HG02759 (cell line): ENCODE results near the gene PCBP3.
"Not testable (repeated sequence)": the region's sequence is repeated elsewhere in the genome, so short reads cannot be mapped to it uniquely, and the experiment has no call there.

Experiments
- ATAC-seq: cut with Tn5 transposase; IDR thresholded peaks from one replicate; pipeline ENCODE4 v1.9.1; 2021; ENCODE audit warnings: mild to moderate bottlenecking, moderate library complexity; ENCODE audit not compliant: unreplicated experiment

PCBP3 gene

GRCh38 chr21:45887120-45887611 is 243.6 kb downstream of the PCBP3 start:
- ATAC-seq: no peak

- no peak for ATAC-seq
These were observed 244.3 kb downstream of the PCBP3 start for GRCh38 chr21:45887788-45888187.

- no peak for ATAC-seq
These were observed 245.0 kb downstream of the PCBP3 start for GRCh38 chr21:45888386-45889009.

- no peak for ATAC-seq
These were observed 245.7 kb downstream of the PCBP3 start for GRCh38 chr21:45889256-45889655.

- no peak for ATAC-seq
These were observed 246.4 kb downstream of the PCBP3 start for GRCh38 chr21:45889961-45890360.

- ATAC-seq: no peak
These were observed 248.0 kb downstream of the PCBP3 start for GRCh38 chr21:45891388-45892155.

GRCh38 chr21:45892156-45892915 is 248.8 kb downstream of the PCBP3 start:
- ATAC-seq: no peak

- no peak for ATAC-seq
These were observed 249.6 kb downstream of the PCBP3 start for GRCh38 chr21:45892916-45893739.

GRCh38 chr21:45893740-45894449 is 250.4 kb downstream of the PCBP3 start:
- no peak for ATAC-seq

GRCh38 chr21:45894450-45894825 is 250.9 kb downstream of the PCBP3 start:
- ATAC-seq: no peak

GRCh38 chr21:45894906-45895777 is 251.6 kb downstream of the PCBP3 start:
- ATAC-seq: no peak

GRCh38 chr21:45895778-45896370 is 252.3 kb downstream of the PCBP3 start:
- ATAC-seq: no peak

- not testable (repeated sequence) for ATAC-seq
These were observed 252.9 kb downstream of the PCBP3 start for GRCh38 chr21:45896431-45896830.

GRCh38 chr21:45897191-45898027 is 253.9 kb downstream of the PCBP3 start:
- no peak for ATAC-seq

GRCh38 chr21:45898028-45898350 is 254.5 kb downstream of the PCBP3 start:
- no peak for ATAC-seq

- no peak for ATAC-seq
These were observed 255.3 kb downstream of the PCBP3 start for GRCh38 chr21:45898781-45899180.

GRCh38 chr21:45899317-45900033 is 255.9 kb downstream of the PCBP3 start:
- no peak for ATAC-seq
